Activated T-helper 17 cell treated with anti-CD3 and anti-CD28 coated beads, Interleukin-2, amount 50 U/mL, for 72 hours (primary cell): Measurements from ENCODE around the gene CEP43. TPM values are rescaled to one million over a fixed set of nuclear protein-coding genes. Genes with fewer than 3 reads are reported as not detected.

Source experiments
- ATAC-seq: fragments of 150-1000 bp; cut with Tn5 transposase; replicated peaks from 2 replicates; pipeline ENCODE4 v1.10.0; 2021; ENCODE audit warnings: mild to moderate bottlenecking, moderate library complexity
- H3K27ac Mint-ChIP-seq: one replicate; pipeline ENCODE4 v1.8.0; 2022; ENCODE audit warnings: mixed read lengths
- H3K27me3 Mint-ChIP-seq: one replicate; pipeline ENCODE4 v1.8.0; 2022; ENCODE audit warnings: mixed read lengths
- H3K36me3 Mint-ChIP-seq: one replicate; pipeline ENCODE4 v1.8.0; 2022; ENCODE audit warnings: low read depth, mild to moderate bottlenecking, mixed read lengths
- H3K4me1 Mint-ChIP-seq: one replicate; pipeline ENCODE4 v1.8.0; 2022; ENCODE audit warnings: mixed read lengths
- H3K4me3 Mint-ChIP-seq: one replicate; pipeline ENCODE4 v1.8.0; 2022; ENCODE audit warnings: mild to moderate bottlenecking, mixed read lengths
- H3K9me3 Mint-ChIP-seq: one replicate; pipeline ENCODE4 v1.8.0; 2022; ENCODE audit warnings: mixed read lengths
- total RNA-seq, 2 donors: library from RNA; stranded (reverse); gene quantifications; one replicate each; pipeline ENCODE4 v1.2.3, GENCODE V29; 2022

The CEP43 gene
- total RNA-seq, 2 donors from 2014 or later, result 24.7 to 29.0 TPM

DNA sequence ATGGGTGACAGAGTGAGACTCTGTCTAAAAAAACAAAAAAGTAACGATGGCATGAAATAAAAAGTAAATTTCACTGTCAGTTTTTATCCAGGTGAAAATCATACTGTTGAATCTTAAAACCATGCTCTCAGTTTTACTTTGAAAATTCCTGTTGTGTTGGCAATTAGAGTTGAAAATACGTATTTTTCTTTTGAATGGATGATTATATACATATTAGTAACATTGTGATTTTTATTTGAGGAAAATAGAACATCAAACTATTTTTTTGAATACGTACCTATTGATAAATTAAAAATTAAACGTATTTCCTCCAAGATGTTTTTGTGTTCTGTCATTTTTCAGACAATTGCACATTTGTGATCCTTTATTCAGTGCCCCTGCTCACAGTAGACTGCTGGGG, 14.7 kb downstream of the CEP43 start:
- H3K36me3 Mint-ChIP-seq, result peaks cover 66% of the 10 kb centered on the region
- H3K4me3 Mint-ChIP-seq, result no peak overlapping the region
- no peak overlapping the region for H3K27ac Mint-ChIP-seq
- H3K9me3 Mint-ChIP-seq, result no peaks in the 10 kb centered on the region
- peaks cover 11% of the 10 kb centered on the region for H3K4me1 Mint-ChIP-seq
- ATAC-seq, result no peak
- no peaks in the 10 kb centered on the region for H3K27me3 Mint-ChIP-seq

- H3K9me3 Mint-ChIP-seq, result no peaks in the 10 kb centered on the region
- H3K27me3 Mint-ChIP-seq, result no peaks in the 10 kb centered on the region
Measured at GRCh38 chr6:167015302-167015701, 16.1 kb downstream of the CEP43 start.

DNA sequence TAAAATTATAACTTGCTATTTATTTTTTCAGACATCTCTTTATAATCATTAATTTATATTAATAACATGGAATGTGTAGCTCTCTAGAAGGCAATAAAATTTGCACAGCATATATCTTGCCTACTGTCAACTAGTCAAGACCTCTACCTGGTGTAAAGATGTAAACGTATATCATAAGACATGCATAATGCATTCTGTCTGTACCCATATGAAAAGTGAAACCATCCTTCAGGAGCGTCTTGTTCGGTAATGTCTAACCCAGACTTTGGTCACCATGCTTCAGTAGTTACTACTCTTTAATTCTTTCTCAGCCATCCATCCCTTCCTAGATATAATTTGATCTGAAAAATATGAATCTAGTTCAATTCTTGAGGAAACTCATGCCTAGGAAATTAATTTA, 21.0 kb downstream of the CEP43 start:
- ATAC-seq, result peak; percentile 40
- no peaks in the 10 kb centered on the region for H3K27me3 Mint-ChIP-seq
- no peak overlapping the region for H3K27ac Mint-ChIP-seq
- H3K4me3 Mint-ChIP-seq, result no peak overlapping the region
- H3K4me1 Mint-ChIP-seq, result peaks cover 6% of the 10 kb centered on the region
- no peaks in the 10 kb centered on the region for H3K9me3 Mint-ChIP-seq
- peaks cover 31% of the 10 kb centered on the region for H3K36me3 Mint-ChIP-seq

More at GRCh38 chr6:167015302-167015701, 16.1 kb downstream of the CEP43 start:
- H3K27ac Mint-ChIP-seq, result no peak overlapping the region
- no peak overlapping the region for H3K4me3 Mint-ChIP-seq
- peaks cover 64% of the 10 kb centered on the region for H3K36me3 Mint-ChIP-seq
- peaks cover 13% of the 10 kb centered on the region for H3K4me1 Mint-ChIP-seq
- ATAC-seq, result no peak

DNA sequence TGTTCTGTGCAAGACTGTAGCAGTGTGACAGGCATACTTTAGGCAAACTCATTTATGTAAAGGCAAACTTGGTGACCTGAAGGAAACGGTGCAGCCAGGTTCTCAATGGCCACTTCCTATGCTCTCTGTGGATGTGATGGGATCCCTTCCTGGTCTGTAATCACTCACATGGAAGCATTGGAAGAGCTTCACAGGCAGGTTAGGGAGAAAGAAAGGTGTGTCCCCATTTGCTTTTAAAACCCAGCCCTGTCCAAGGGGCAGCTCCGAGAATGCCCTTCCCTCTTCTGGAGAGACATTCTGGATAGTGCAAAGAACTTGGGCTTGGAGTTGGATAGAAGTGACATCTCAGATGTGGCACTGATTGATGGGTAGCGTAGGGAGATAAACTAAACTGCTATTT, 28.1 kb downstream of the CEP43 start:
- no peak for ATAC-seq
- Mint-ChIP-seq H3K9me3 (no peaks in the 10 kb centered on the region), H3K36me3 (peaks cover 48% of the 10 kb centered on the region), H3K4me3 (no peak overlapping the region), H3K27ac (no peak overlapping the region), H3K4me1 (peaks cover 15% of the 10 kb centered on the region), H3K27me3 (no peaks in the 10 kb centered on the region)

DNA sequence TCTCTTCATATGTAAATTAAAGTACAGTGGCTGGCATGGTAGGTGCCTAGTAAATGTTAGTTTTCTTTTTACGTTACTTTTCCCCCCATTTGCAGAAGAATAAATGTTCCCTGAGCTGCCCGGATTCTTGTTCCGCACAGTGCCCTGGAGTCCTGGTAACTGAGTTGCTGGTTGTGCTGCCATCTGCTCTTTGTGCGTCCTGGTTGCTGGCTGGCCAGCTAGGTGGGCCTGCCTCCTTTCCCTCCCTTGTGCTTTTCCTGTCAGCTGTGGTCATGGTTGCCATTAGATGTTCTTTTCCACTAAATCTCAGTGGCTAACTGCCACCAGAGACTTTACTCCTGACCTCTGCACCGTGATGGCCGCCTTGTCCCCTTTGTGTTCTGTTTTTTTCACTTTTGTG, 28.6 kb downstream of the CEP43 start:
- peaks cover 15% of the 10 kb centered on the region for H3K4me1 Mint-ChIP-seq
- no peaks in the 10 kb centered on the region for H3K27me3 Mint-ChIP-seq
- no peak for ATAC-seq
- H3K9me3 Mint-ChIP-seq, result no peaks in the 10 kb centered on the region
- peaks cover 48% of the 10 kb centered on the region for H3K36me3 Mint-ChIP-seq
- no peak overlapping the region for H3K4me3 Mint-ChIP-seq
- no peak overlapping the region for H3K27ac Mint-ChIP-seq

- Mint-ChIP-seq H3K9me3 (no peaks in the 10 kb centered on the region), H3K4me1 (peaks cover 15% of the 10 kb centered on the region), H3K4me3 (no peak overlapping the region)
Measured at GRCh38 chr6:167030222-167031072, 31.2 kb downstream of the CEP43 start.

DNA sequence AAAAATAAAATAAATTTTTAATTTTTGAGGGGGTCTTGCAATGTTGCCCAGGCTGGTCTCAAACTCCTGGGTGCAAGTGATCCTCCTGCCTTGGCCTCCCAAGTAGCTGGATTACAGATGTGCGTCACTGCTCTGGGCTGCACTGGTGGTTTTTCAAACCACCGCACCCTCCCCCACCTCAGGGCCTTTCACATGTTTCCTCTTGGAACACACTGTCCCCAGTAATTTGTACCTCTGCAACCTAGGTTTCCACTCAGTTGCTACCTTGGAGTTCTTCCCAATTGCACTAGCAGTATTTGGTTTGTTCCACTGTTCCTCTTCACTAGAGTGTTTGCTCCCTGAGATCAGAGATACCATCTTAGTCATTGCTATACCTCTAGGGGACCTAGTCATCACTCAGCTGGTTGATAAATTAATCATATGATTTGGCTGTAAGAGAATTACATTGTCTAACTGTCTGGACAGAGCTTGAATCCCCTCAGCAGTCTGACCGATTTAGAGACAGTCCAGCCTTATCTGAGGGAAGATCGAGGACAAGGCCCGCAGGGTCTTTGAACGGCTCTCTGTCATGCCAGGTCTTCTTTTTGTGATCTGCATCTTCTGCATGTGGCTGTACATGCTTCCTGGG, 32.0 kb downstream of the CEP43 start:
- ATAC-seq, result peak; percentile 98
- peaks cover 21% of the 10 kb centered on the region for H3K4me1 Mint-ChIP-seq
- H3K27me3 Mint-ChIP-seq, result no peaks in the 10 kb centered on the region
- H3K36me3 Mint-ChIP-seq, result peaks cover 80% of the 10 kb centered on the region
- peak overlapping the region; percentile 69 for H3K27ac Mint-ChIP-seq
- peak overlapping the region; percentile 14 for H3K4me3 Mint-ChIP-seq
- H3K9me3 Mint-ChIP-seq, result no peaks in the 10 kb centered on the region

More at GRCh38 chr6:167030222-167031072, 31.2 kb downstream of the CEP43 start:
- ATAC-seq, result no peak
- no peaks in the 10 kb centered on the region for H3K27me3 Mint-ChIP-seq
- H3K27ac Mint-ChIP-seq, result peak overlapping the region; percentile 69
- H3K36me3 Mint-ChIP-seq, result peaks cover 72% of the 10 kb centered on the region

DNA sequence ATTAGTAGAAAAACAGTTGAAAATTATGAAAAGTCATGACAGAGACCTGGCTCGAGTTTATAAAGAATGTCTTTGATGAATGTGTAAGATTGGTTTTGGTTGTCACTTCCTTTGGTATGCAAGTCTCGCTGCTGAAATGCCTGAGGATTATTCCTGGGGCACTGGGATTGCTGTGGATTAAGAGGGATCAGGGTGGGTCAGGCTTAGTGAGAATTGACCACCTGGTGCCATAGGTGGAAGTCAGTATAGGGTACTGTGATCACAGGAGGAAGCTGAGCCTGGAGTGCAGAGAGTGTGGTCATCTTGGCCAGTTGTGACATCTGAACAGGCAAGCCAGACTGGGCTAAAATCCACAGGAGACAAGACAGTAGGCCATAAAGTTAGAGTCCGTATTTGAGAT, 34.9 kb downstream of the CEP43 start:
- no peak overlapping the region for H3K27ac Mint-ChIP-seq
- peaks cover 25% of the 10 kb centered on the region for H3K4me1 Mint-ChIP-seq
- H3K9me3 Mint-ChIP-seq, result no peaks in the 10 kb centered on the region
- H3K36me3 Mint-ChIP-seq, result peaks cover 86% of the 10 kb centered on the region
- no peak for ATAC-seq
- no peak overlapping the region for H3K4me3 Mint-ChIP-seq
- no peaks in the 10 kb centered on the region for H3K27me3 Mint-ChIP-seq

DNA sequence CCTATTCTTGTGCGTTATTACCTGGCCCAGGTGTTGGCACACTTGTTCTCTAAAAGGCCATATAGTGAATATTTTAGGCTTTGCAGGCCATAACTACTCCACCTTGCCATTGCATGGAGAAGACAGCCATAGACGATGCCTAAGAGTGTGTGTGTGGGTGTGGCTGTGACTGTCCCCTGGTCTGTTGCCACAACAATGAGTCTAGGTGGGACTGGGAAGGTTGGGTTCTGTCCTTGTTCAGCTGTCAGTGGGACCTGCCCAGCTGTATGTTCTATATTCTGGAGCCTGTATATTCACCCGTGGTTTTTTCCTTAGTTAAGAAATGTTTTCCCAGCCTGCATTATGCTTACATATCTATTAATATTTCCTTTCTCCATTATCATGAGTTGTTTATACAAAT, 38.6 kb downstream of the CEP43 start:
- no peaks in the 10 kb centered on the region for H3K9me3 Mint-ChIP-seq
- no peak overlapping the region for H3K4me3 Mint-ChIP-seq
- peaks cover 83% of the 10 kb centered on the region for H3K36me3 Mint-ChIP-seq
- H3K27me3 Mint-ChIP-seq, result no peaks in the 10 kb centered on the region
- ATAC-seq, result peak; percentile 57
- no peak overlapping the region for H3K27ac Mint-ChIP-seq
- peaks cover 22% of the 10 kb centered on the region for H3K4me1 Mint-ChIP-seq

- Mint-ChIP-seq H3K4me1 (peaks cover 46% of the 10 kb centered on the region), H3K27ac (no peak overlapping the region), H3K36me3 (peaks cover 35% of the 10 kb centered on the region), H3K4me3 (no peak overlapping the region), H3K27me3 (no peaks in the 10 kb centered on the region), H3K9me3 (no peaks in the 10 kb centered on the region)
- ATAC-seq, result no peak
Measured at GRCh38 chr6:167044696-167045095, 45.5 kb downstream of the CEP43 start.

DNA sequence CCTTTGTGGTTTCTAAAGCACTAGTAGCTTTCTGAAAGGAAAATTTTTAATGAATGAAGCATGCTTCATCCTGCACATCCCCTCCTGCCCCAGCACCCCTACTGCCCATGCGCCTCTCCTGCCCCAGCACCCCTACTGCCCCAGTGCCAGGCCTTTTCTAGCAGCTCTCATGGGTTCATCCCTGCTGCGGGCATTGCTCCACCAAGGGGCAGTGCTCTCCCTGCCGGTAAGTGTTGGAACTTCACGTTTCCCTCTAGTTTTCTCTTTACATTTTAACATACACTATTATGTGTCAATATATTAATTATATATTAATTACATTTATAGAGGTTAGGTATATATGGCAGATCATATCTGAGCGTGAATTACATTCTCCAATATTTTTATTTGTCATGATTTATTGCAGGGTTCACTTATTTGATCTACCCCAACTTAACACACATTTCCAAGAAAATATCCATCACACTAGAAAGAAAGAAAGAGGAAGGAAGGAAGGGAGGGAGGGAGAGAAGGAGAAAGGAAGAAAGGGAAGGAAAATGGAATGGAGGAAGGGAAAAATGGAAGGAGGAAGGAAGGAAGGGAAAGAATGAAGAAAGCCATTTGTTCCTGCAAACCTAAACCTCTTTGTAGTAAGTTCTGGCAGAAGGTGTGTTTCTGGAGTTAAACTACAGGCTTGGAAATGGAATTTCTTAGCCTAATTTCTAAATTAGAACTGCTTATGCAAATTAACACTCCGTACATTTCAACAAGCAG, 46.8 kb downstream of the CEP43 start:
- Mint-ChIP-seq H3K36me3 (peaks cover 23% of the 10 kb centered on the region), H3K27ac (peak overlapping the region; percentile 96), H3K27me3 (no peaks in the 10 kb centered on the region), H3K4me3 (peak overlapping the region; percentile 84), H3K9me3 (no peaks in the 10 kb centered on the region), H3K4me1 (peaks cover 50% of the 10 kb centered on the region)
- no peak for ATAC-seq

- peak overlapping the region; percentile 84 for H3K4me3 Mint-ChIP-seq
Measured at GRCh38 chr6:167046861-167047495, 47.8 kb downstream of the CEP43 start.

DNA sequence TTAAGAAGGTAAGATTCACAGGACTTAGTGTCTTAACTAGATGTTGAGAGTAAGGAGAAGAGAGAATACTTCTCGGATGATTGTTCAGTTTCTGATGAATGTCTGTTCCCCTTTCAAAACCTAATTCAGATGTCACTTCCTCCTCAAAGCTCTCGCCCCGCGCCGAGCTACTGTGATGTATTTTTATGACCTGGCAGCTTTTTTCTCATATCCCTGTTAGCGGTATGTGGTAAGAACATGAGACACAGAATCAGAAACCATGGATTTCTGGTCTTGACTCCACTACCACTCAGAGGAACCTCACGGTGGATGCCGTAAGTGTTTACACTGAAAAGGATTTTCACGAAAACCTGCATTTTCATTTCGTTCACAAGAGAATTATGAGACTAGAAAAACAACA, 48.4 kb downstream of the CEP43 start:
- Mint-ChIP-seq H3K27ac (peak overlapping the region; percentile 96), H3K4me1 (peaks cover 41% of the 10 kb centered on the region), H3K9me3 (no peaks in the 10 kb centered on the region), H3K36me3 (peaks cover 13% of the 10 kb centered on the region), H3K4me3 (peak overlapping the region; percentile 84), H3K27me3 (no peaks in the 10 kb centered on the region)
- ATAC-seq, result peak; percentile 92

More at GRCh38 chr6:167046861-167047495, 47.8 kb downstream of the CEP43 start:
- peaks cover 16% of the 10 kb centered on the region for H3K36me3 Mint-ChIP-seq
- H3K4me1 Mint-ChIP-seq, result peaks cover 45% of the 10 kb centered on the region
- ATAC-seq, result no peak
- H3K27ac Mint-ChIP-seq, result peak overlapping the region; percentile 96
- H3K27me3 Mint-ChIP-seq, result no peaks in the 10 kb centered on the region
- no peaks in the 10 kb centered on the region for H3K9me3 Mint-ChIP-seq
